ENCODE measurements around the gene MAP7.

DNA sequence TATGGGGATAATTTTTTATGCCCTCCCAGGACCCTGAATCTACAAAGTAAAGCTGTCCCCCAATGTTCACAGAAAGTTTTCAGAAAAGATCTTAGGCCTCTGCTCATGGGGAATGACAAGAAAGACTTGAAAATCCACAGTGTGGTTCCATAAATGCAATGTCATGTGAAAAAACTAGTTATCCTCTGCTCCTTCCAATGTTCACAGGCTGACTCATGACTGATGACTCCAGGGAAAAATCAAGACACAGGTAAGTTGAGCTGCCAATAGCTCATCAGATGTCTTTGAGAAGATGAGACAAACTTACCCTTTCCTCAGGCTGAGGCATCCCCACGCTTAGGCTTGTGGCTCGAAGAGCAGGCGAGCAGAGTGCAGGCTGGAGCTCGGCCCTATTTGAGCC lies 245.8 kb downstream of the MAP7 start:
- TF ChIP-seq, protein P1, sequence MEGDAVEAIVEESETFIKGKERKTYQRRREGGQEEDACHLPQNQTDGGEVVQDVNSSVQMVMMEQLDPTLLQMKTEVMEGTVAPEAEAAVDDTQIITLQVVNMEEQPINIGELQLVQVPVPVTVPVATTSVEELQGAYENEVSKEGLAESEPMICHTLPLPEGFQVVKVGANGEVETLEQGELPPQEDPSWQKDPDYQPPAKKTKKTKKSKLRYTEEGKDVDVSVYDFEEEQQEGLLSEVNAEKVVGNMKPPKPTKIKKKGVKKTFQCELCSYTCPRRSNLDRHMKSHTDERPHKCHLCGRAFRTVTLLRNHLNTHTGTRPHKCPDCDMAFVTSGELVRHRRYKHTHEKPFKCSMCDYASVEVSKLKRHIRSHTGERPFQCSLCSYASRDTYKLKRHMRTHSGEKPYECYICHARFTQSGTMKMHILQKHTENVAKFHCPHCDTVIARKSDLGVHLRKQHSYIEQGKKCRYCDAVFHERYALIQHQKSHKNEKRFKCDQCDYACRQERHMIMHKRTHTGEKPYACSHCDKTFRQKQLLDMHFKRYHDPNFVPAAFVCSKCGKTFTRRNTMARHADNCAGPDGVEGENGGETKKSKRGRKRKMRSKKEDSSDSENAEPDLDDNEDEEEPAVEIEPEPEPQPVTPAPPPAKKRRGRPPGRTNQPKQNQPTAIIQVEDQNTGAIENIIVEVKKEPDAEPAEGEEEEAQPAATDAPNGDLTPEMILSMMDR (IDR thresholded peaks at IDR 0.05), result no peak
- TF ChIP-seq EP300 (IDR thresholded peaks at IDR 0.05; ENCODE audit: low read depth) (no peak), POLR2A (IDR thresholded peaks at IDR 0.05) (no peak)

Data from transverse colon (tissue), 3 donors.